Measurements from ENCODE around the gene AQR.
A peak's percentile ranks its signal among the peaks of the same experiment; 100 is the strongest.
"Not testable (repeated sequence)": the region's sequence is repeated elsewhere in the genome, so short reads cannot be mapped to it uniquely, and the experiment has no call there.

AQR gene

GRCh38 chr15:34953851-34954250, 15.7 kb downstream of the AQR start:
- DNase-seq, result peak in 1 of 56 donors; percentile 6

- no peak for DNase-seq
Measured at GRCh38 chr15:34952481-34952880, 17.1 kb downstream of the AQR start.

- no peak for DNase-seq
Measured at GRCh38 chr15:34951993-34952392, 17.5 kb downstream of the AQR start.

GRCh38 chr15:34944936-34945335, 24.6 kb downstream of the AQR start:
- no peak for DNase-seq

GRCh38 chr15:34943711-34944110, 25.8 kb downstream of the AQR start:
- DNase-seq, result no peak

GRCh38 chr15:34943264-34943663, 26.3 kb downstream of the AQR start:
- not testable (repeated sequence) for DNase-seq

- no peak for DNase-seq
Measured at GRCh38 chr15:34942363-34942762, 27.2 kb downstream of the AQR start.

- DNase-seq, result no peak
Measured at GRCh38 chr15:34941831-34942230, 27.7 kb downstream of the AQR start.

GRCh38 chr15:34941185-34941698, 28.3 kb downstream of the AQR start:
- no peak for DNase-seq

GRCh38 chr15:34933432-34933975, 36.0 kb downstream of the AQR start:
- DNase-seq, result no peak

GRCh38 chr15:34928349-34928748, 41.2 kb downstream of the AQR start:
- not testable (repeated sequence) for DNase-seq

- DNase-seq, result no peak
Measured at GRCh38 chr15:34927726-34928125, 41.8 kb downstream of the AQR start.

- DNase-seq, result no peak
Measured at GRCh38 chr15:34914317-34914716, 55.2 kb downstream of the AQR start.

GRCh38 chr15:34905047-34905446, 64.5 kb downstream of the AQR start:
- DNase-seq, result no peak

- DNase-seq, result no peak
Measured at GRCh38 chr15:34904527-34904926, 65.0 kb downstream of the AQR start.

- no peak for DNase-seq
Measured at GRCh38 chr15:34900748-34901147, 68.8 kb downstream of the AQR start.

GRCh38 chr15:34896183-34896582, 73.4 kb downstream of the AQR start:
- DNase-seq, result no peak

- DNase-seq, result no peak
Measured at GRCh38 chr15:34893967-34894366, 75.6 kb downstream of the AQR start.

GRCh38 chr15:34892963-34893591, 76.5 kb downstream of the AQR start:
- DNase-seq, result no peak

- DNase-seq, result no peak
Measured at GRCh38 chr15:34890424-34890823, 79.1 kb downstream of the AQR start.

- no peak for DNase-seq
Measured at GRCh38 chr15:34889476-34889875, 80.1 kb downstream of the AQR start.

- no peak for DNase-seq
Measured at GRCh38 chr15:34886134-34886533, 83.4 kb downstream of the AQR start.

- no peak for DNase-seq
Measured at GRCh38 chr15:34883633-34884032, 85.9 kb downstream of the AQR start.
